HCT116 (cell line): Measurements from ENCODE around the gene ATP8A1.

Experiments used
- ATF3 ChIP-seq: IDR thresholded peaks from 2 replicates; pipeline ENCODE4 v1.6.1; 2012
- CTCF ChIP-seq, 3 experiments: fragments of 200-600 bp in 1 of 3; sonication (generic) in 1 of 3; IDR thresholded peaks in 2 of 3; conservative IDR thresholded peaks in 1 of 3; 2 replicates each; pipeline ENCODE4 v1.5.1; 2012 to 2017; ENCODE audit warnings: low read depth in 2 of 3, low read length in 2 of 3, antibody characterized with exemption in 1 of 3, borderline replicate concordance in 1 of 3, control low read depth in 1 of 3, mild to moderate bottlenecking in 1 of 3, mixed read lengths in 1 of 3, mixed run types in 1 of 3, moderate library complexity in 1 of 3; ENCODE audit not compliant: insufficient read depth in 1 of 3
- POLR2A ChIP-seq: IDR thresholded peaks from 2 replicates; pipeline ENCODE4 v1.7.0; 2011; ENCODE audit warnings: borderline replicate concordance; ENCODE audit not compliant: insufficient read depth, insufficient read length; ENCODE audit errors: extremely low read depth
- POLR2AphosphoS5 ChIP-seq: IDR thresholded peaks from 2 replicates; pipeline ENCODE4 v1.6.1; 2011; ENCODE audit warnings: mild to moderate bottlenecking, low read depth, low read length, moderate library complexity
- ZFX ChIP-seq: fragments of 450-650 bp; IDR thresholded peaks from 2 replicates; pipeline ENCODE4 v1.6.1; 2017
- ZNF274 ChIP-seq: fragments of 200-500 bp; sonication (Bioruptor generic); IDR thresholded peaks from 2 replicates; pipeline ENCODE4 v1.6.1; 2014; ENCODE audit warnings: mild to moderate bottlenecking, low read depth, low read length, inconsistent platforms
- TF ChIP-seq, protein P1 (sequence below): IDR thresholded peaks from 2 replicates; pipeline ENCODE4 v1.6.1; 2012; ENCODE audit warnings: low read depth
- TF ChIP-seq, protein P2 (sequence below): IDR thresholded peaks from 2 replicates; pipeline ENCODE4 v1.6.1; 2011; ENCODE audit warnings: mild to moderate bottlenecking, low read length, moderate library complexity; ENCODE audit not compliant: insufficient replicate concordance; ENCODE audit errors: extremely low read depth

DNA sequence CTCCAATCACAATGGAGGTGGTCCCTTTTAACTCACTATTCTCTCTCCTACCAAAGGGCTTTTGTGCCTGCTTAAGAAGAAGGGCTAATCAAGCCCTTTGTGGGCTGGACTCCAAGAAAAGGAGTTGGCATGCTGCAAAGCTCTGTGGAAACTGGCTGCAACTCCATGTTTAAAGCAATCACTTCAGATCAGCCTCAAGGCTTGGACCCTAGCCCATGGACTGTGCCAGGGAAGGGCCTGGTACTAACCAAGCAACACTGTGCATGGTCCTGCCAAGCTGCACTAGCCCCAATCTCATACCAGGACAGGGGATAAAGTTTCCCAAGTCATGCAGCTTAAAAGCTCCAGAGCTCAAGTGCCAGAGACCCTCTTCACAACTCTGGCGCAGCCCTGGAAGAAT is 86.7 kb downstream of the ATP8A1 start:
- TF ChIP-seq, protein P1, sequence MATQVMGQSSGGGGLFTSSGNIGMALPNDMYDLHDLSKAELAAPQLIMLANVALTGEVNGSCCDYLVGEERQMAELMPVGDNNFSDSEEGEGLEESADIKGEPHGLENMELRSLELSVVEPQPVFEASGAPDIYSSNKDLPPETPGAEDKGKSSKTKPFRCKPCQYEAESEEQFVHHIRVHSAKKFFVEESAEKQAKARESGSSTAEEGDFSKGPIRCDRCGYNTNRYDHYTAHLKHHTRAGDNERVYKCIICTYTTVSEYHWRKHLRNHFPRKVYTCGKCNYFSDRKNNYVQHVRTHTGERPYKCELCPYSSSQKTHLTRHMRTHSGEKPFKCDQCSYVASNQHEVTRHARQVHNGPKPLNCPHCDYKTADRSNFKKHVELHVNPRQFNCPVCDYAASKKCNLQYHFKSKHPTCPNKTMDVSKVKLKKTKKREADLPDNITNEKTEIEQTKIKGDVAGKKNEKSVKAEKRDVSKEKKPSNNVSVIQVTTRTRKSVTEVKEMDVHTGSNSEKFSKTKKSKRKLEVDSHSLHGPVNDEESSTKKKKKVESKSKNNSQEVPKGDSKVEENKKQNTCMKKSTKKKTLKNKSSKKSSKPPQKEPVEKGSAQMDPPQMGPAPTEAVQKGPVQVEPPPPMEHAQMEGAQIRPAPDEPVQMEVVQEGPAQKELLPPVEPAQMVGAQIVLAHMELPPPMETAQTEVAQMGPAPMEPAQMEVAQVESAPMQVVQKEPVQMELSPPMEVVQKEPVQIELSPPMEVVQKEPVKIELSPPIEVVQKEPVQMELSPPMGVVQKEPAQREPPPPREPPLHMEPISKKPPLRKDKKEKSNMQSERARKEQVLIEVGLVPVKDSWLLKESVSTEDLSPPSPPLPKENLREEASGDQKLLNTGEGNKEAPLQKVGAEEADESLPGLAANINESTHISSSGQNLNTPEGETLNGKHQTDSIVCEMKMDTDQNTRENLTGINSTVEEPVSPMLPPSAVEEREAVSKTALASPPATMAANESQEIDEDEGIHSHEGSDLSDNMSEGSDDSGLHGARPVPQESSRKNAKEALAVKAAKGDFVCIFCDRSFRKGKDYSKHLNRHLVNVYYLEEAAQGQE: no peak
- TF ChIP-seq POLR2A: no peak
- TF ChIP-seq ZNF274: no peak
- no peak for TF ChIP-seq ATF3
- TF ChIP-seq CTCF (IDR thresholded peaks at IDR 0.05 in 2 of 3, conservative IDR thresholded peaks at IDR 0.05 in 1 of 3; ENCODE audit: borderline replicate concordance in 1 of 3, insufficient read depth in 1 of 3, low read depth in 2 of 3, low read length in 2 of 3): no peak
- TF ChIP-seq POLR2AphosphoS5: no peak
- TF ChIP-seq, protein P2, sequence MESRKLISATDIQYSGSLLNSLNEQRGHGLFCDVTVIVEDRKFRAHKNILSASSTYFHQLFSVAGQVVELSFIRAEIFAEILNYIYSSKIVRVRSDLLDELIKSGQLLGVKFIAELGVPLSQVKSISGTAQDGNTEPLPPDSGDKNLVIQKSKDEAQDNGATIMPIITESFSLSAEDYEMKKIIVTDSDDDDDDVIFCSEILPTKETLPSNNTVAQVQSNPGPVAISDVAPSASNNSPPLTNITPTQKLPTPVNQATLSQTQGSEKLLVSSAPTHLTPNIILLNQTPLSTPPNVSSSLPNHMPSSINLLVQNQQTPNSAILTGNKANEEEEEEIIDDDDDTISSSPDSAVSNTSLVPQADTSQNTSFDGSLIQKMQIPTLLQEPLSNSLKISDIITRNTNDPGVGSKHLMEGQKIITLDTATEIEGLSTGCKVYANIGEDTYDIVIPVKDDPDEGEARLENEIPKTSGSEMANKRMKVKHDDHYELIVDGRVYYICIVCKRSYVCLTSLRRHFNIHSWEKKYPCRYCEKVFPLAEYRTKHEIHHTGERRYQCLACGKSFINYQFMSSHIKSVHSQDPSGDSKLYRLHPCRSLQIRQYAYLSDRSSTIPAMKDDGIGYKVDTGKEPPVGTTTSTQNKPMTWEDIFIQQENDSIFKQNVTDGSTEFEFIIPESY: no peak
- no peak for TF ChIP-seq ZFX
